Vagina (tissue), 2 donors: ENCODE data around the gene ZNF738.

Source experiments
- POLR2A ChIP-seq, 2 donors: fragments of 450-650 bp; IDR thresholded peaks; one replicate each; pipeline ENCODE4 v1.6.1; 2017; ENCODE audit warnings: antibody characterized with exemption in 2 of 2, mild to moderate bottlenecking in 2 of 2, moderate library complexity in 2 of 2
- POLR2AphosphoS5 ChIP-seq, 2 donors: sonication (generic); formaldehyde crosslinking; IDR thresholded peaks; one replicate each; pipeline ENCODE4 v1.9.0; 2017; ENCODE audit warnings: antibody characterized with exemption in 2 of 2, mild to moderate bottlenecking in 2 of 2, low read depth in 1 of 2; ENCODE audit not compliant: insufficient read depth in 1 of 2
- TF ChIP-seq, protein P1 (sequence below), 3 experiments: fragments of 450-650 bp in 2 of 3; fragments of 200-600 bp in 1 of 3; sonication (generic) in 1 of 3; IDR thresholded peaks; one replicate each; pipeline ENCODE4 v1.5.1; 2017 to 2019; ENCODE audit warnings: antibody characterized with exemption in 3 of 3, mild to moderate bottlenecking in 2 of 3, moderate library complexity in 2 of 3

DNA sequence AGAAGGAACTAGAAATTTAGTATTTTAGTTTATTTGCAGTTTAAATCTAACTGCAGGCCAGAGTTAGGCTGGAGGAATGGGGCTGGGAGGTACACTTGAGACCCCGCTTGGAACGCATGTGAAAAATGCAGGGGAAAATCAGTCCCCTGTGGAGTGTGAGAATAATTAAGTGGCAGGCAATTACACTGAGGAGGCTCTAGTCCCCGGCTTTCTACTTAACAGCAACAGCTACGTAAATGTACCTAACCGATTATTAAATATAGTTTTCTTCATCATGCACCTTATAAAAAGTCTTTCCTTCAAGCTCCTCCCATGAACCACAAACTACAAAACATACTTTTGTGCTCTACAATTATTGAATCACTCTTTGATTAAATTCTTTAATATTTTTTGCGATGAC lies 30.4 kb upstream of the ZNF738 start:
- TF ChIP-seq, protein P1, sequence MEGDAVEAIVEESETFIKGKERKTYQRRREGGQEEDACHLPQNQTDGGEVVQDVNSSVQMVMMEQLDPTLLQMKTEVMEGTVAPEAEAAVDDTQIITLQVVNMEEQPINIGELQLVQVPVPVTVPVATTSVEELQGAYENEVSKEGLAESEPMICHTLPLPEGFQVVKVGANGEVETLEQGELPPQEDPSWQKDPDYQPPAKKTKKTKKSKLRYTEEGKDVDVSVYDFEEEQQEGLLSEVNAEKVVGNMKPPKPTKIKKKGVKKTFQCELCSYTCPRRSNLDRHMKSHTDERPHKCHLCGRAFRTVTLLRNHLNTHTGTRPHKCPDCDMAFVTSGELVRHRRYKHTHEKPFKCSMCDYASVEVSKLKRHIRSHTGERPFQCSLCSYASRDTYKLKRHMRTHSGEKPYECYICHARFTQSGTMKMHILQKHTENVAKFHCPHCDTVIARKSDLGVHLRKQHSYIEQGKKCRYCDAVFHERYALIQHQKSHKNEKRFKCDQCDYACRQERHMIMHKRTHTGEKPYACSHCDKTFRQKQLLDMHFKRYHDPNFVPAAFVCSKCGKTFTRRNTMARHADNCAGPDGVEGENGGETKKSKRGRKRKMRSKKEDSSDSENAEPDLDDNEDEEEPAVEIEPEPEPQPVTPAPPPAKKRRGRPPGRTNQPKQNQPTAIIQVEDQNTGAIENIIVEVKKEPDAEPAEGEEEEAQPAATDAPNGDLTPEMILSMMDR (IDR thresholded peaks at IDR 0.05) = no peak
- TF ChIP-seq POLR2AphosphoS5 (IDR thresholded peaks at IDR 0.05; ENCODE audit: insufficient read depth in 1 of 2, low read depth in 1 of 2) = no peak
- no peak for TF ChIP-seq POLR2A (IDR thresholded peaks at IDR 0.05)
